Loucy (cell line): ENCODE results near the gene DNAH14.
"Not testable (repeated sequence)": the region's sequence is repeated elsewhere in the genome, so short reads cannot be mapped to it uniquely, and the experiment has no call there.

Source experiments
- EZH2phosphoT487 ChIP-seq: fragments of 200-600 bp; IDR thresholded peaks from 2 replicates; pipeline ENCODE4 v1.6.1; 2018; ENCODE audit warnings: antibody characterized with exemption, mild to moderate bottlenecking, moderate library complexity, borderline replicate concordance
- TF ChIP-seq, protein P1 (sequence below): fragments of 200-600 bp; sonication (generic); conservative IDR thresholded peaks from 2 replicates; pipeline ENCODE4 v1.5.1; 2014; ENCODE audit warnings: mild to moderate bottlenecking, antibody characterized with exemption, low read length

DNA sequence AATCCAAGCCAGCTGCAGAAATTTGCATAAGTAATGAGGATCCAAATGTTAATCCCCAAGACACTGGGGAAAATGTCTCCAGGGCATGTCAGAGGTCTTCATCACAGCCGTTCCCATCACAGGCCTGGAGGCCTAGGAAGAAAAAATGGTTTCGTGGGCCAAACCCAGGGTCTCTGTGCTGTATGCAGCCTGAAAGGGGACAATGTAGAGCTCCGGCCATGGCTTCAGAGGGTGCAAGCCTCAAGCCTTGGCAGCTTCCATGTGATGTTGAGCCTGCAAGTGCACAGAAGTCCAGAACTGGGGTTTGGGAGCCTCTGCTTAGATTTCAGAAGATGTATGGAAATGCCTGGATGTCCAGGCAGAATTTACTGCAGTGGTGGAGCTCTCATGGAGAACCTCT, 247.9 kb downstream of the DNAH14 start:
- TF ChIP-seq, protein P1, sequence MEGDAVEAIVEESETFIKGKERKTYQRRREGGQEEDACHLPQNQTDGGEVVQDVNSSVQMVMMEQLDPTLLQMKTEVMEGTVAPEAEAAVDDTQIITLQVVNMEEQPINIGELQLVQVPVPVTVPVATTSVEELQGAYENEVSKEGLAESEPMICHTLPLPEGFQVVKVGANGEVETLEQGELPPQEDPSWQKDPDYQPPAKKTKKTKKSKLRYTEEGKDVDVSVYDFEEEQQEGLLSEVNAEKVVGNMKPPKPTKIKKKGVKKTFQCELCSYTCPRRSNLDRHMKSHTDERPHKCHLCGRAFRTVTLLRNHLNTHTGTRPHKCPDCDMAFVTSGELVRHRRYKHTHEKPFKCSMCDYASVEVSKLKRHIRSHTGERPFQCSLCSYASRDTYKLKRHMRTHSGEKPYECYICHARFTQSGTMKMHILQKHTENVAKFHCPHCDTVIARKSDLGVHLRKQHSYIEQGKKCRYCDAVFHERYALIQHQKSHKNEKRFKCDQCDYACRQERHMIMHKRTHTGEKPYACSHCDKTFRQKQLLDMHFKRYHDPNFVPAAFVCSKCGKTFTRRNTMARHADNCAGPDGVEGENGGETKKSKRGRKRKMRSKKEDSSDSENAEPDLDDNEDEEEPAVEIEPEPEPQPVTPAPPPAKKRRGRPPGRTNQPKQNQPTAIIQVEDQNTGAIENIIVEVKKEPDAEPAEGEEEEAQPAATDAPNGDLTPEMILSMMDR = not testable (repeated sequence)
- not testable (repeated sequence) for TF ChIP-seq EZH2phosphoT487
